T-helper 2 cell treated with Interferon-gamma antibody and Interleukin-4, amounts not matched to agents 5 μg/mL and 100 μg/mL, for 36 hours (primary cell): ENCODE results near the gene UBE4B.
A peak's percentile ranks its signal among the peaks of the same experiment; 100 is the strongest.
"Not testable (repeated sequence)": the region's sequence is repeated elsewhere in the genome, so short reads cannot be mapped to it uniquely, and the experiment has no call there.

Source experiments
- DNase-seq: peaks from one replicate; pipeline ENCODE4 v3.0.0; 2021; ENCODE audit warnings: low spot score
- H3K27ac Mint-ChIP-seq: one replicate; pipeline ENCODE4 v1.8.0; 2021; ENCODE audit warnings: mild to moderate bottlenecking, mixed read lengths
- H3K27me3 Mint-ChIP-seq: one replicate; pipeline ENCODE4 v1.8.0; 2021; ENCODE audit warnings: low read depth, mixed read lengths
- H3K36me3 Mint-ChIP-seq: one replicate; pipeline ENCODE4 v1.8.0; 2021; ENCODE audit warnings: low read depth, mixed read lengths
- H3K4me1 Mint-ChIP-seq: one replicate; pipeline ENCODE4 v1.8.0; 2021; ENCODE audit warnings: low read depth, mixed read lengths
- H3K4me3 Mint-ChIP-seq: one replicate; pipeline ENCODE4 v1.8.0; 2022; ENCODE audit warnings: mild to moderate bottlenecking, moderate library complexity, mixed read lengths
- H3K9me3 Mint-ChIP-seq: one replicate; pipeline ENCODE4 v1.8.0; 2021; ENCODE audit warnings: mixed read lengths

The UBE4B gene

DNA sequence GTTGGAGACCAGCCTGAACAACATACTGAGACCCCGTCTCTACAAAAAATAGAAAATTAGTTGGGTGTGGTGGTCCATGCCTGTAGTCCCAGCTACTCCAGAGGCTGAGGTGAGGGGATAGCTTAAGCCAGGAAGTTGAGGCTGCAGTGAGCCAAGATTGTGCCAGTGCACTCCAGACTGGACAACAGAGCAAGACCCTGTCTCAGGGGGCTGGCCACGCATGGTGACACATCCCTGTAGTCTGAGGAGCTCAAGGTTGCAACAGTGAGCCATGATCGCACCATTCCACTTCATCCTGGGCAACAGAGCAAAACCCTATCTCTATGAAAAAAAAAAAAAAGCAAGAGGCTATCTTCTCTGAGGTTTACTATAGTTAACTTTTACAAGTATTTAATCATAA, 12.7 kb upstream of the UBE4B start:
- Mint-ChIP-seq H3K36me3 (no peaks in the 10 kb centered on the region), H3K4me1 (no peaks in the 10 kb centered on the region), H3K27ac (no peak overlapping the region), H3K27me3 (peaks cover 2% of the 10 kb centered on the region), H3K9me3 (no peaks in the 10 kb centered on the region), H3K4me3 (no peak overlapping the region)
- DNase-seq, result no peak

DNA sequence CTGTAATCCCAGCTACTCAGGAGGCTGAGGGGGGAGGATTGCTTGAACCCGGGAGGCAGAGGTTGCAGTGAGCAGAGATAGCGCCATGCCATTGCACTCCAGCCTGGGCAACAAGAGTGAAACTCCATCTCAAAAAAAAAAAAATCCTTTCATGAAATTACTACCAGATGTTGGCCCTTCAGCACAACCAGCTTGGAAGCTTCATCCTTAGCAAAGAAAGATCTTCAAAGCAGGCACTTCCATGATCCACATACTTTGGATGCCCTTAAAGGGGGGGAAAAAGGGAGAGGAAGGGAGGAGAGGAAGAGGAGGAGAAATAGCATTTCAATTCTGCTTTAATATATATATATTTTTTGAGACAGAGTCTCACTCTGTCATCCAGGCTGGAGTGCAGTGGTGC, 12.1 kb upstream of the UBE4B start:
- H3K9me3 Mint-ChIP-seq, H3K4me1 Mint-ChIP-seq, H3K27ac Mint-ChIP-seq, H3K4me3 Mint-ChIP-seq, H3K27me3 Mint-ChIP-seq, H3K36me3 Mint-ChIP-seq, DNase-seq: not testable (repeated sequence)

DNA sequence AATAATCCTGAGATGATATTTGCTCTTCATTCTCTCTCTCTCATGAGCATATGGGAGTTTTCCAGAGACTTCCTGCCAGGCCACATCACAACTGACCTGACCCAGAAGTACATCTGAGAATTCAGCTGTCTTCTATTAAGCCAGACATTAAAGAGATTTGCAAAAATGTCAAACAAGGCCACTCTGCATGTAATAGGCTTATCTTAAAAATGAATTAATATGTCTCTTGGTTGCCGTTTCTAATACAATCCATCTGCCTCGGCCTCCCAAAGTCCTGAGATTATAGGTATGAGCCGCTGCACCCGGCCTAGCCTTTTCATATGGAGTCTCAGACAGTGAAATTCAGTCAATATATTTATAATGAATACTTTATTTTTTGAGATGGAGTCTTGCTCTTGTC, 10.8 kb upstream of the UBE4B start:
- H3K36me3 Mint-ChIP-seq, H3K27me3 Mint-ChIP-seq, H3K9me3 Mint-ChIP-seq, H3K27ac Mint-ChIP-seq, H3K4me1 Mint-ChIP-seq, DNase-seq, H3K4me3 Mint-ChIP-seq: not testable (repeated sequence)

DNA sequence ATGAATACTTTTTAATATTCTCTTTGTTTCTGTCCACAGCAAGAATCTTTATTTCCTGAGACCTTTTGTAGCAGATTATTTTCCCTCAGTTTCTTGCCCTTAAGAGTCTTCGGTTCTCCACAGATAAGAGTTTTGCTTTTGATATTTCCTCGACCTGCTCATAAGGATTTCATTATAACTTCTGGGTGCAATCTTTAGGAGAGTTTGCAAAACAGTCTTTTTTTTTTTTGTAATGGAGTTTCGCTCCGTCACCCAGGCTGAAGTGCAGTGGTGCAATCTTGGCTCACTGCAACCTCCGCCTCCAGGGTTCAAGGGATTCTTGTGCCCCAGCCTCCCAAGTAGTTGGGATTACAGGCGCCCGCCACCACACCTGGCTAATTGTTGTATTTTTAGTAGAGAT, 10.1 kb upstream of the UBE4B start:
- DNase-seq, result no peak
- H3K27ac Mint-ChIP-seq, result no peak overlapping the region
- no peaks in the 10 kb centered on the region for H3K27me3 Mint-ChIP-seq
- no peak overlapping the region for H3K4me3 Mint-ChIP-seq
- H3K4me1 Mint-ChIP-seq, result no peaks in the 10 kb centered on the region
- no peaks in the 10 kb centered on the region for H3K9me3 Mint-ChIP-seq
- H3K36me3 Mint-ChIP-seq, result no peaks in the 10 kb centered on the region

DNA sequence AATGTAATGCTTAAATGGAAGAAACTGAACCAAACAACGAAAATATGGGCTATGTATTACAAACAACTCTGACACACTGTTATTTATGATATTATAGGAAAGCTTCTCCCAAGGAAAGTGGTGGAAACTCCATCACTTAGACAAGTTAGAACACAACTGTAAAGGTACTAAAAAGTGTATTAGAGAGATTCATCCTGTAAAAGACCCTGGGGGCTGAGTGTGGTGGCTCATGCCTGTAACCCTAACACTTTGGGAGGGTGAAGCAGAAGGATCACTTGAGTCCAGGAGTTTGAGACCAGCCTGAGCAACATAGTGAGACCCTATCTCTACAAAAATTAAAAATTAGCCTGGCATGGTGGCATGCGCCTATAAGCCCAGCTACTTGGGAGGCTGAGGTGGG, 7.4 kb upstream of the UBE4B start:
- Mint-ChIP-seq H3K36me3 (no peaks in the 10 kb centered on the region), H3K27ac (no peak overlapping the region), H3K4me1 (no peaks in the 10 kb centered on the region), H3K4me3 (no peak overlapping the region), H3K9me3 (no peaks in the 10 kb centered on the region), H3K27me3 (no peaks in the 10 kb centered on the region)
- DNase-seq, result no peak

DNA sequence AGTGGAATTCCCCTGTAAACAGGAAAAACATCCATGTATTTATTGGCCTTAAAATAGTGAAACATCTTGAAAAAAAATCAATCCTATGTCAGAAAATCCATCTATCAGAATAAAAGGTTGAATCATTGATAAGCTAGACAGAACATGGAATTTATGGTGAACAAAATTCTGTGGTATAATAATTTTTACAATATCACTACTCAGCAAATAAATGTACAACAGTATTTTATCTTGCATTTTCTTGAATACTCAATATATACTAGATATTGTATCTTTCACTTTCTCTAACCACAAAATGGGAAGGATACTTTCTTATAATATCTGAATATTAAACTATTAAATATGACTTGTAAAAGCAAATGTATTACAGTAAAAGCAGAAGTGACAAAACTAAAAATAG, 5.7 kb upstream of the UBE4B start:
- no peaks in the 10 kb centered on the region for H3K36me3 Mint-ChIP-seq

DNA sequence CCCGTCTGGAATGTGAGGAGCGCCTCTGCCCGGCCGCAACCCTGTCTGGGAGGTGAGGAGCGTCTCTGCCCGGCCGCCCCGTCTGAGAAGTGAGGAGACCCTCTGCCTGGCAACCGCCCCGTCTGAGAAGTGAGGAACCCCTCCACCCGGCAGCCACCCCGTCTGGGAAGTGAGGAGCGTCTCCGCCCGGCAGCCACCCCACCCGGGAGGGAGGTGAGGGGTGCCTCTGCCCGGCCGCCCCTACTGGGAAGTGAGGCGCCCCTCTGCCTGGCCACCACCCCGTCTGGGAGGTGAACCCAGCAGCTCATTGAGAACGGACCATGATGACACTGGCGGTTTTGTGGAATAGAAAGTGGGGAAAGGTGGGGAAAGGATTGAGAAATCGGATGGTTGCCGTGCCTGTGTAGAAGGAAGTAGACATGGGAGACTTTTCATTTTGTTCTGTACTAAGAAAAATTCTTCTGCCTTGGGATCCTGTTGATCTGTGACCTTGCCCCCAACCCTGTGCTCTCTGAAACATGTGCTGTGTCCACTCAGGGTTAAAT, 3.7 kb upstream of the UBE4B start:
- H3K27me3 Mint-ChIP-seq, DNase-seq: not testable (repeated sequence)

More for the DNA sequence above, 5.7 kb upstream of the UBE4B start:
- peaks cover under 1% of the 10 kb centered on the region for H3K4me1 Mint-ChIP-seq
- no peak overlapping the region for H3K27ac Mint-ChIP-seq
- H3K27me3 Mint-ChIP-seq, result no peaks in the 10 kb centered on the region
- no peaks in the 10 kb centered on the region for H3K9me3 Mint-ChIP-seq
- H3K4me3 Mint-ChIP-seq, result no peak overlapping the region
- no peak for DNase-seq

DNA sequence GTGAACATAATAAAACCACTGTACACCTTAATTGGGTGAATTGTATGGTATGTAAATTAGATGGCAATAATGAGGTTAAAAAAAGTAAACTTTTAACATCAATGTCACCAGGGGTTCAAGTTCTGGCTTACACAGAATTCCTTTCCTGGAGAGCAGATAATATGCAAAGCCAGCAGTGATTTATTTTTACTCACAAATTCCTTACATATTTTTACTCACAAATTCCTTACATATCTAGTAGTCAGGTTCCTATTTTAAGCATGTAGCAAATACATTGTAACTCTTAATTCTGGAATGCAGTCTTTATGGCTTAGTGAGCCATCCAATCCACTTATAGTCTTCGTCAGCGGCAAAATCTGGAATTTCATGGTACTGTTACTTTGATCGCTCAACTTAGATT, 1.3 kb upstream of the UBE4B start:
- Mint-ChIP-seq H3K36me3 (peaks cover 3% of the 10 kb centered on the region), H3K4me3 (no peak overlapping the region), H3K27me3 (no peaks in the 10 kb centered on the region), H3K4me1 (peaks cover 17% of the 10 kb centered on the region), H3K27ac (no peak overlapping the region), H3K9me3 (no peaks in the 10 kb centered on the region)
- no peak for DNase-seq

More for the DNA sequence above, 3.7 kb upstream of the UBE4B start:
- H3K9me3 Mint-ChIP-seq, H3K4me1 Mint-ChIP-seq, H3K27ac Mint-ChIP-seq, H3K4me3 Mint-ChIP-seq, H3K36me3 Mint-ChIP-seq: not testable (repeated sequence)

DNA sequence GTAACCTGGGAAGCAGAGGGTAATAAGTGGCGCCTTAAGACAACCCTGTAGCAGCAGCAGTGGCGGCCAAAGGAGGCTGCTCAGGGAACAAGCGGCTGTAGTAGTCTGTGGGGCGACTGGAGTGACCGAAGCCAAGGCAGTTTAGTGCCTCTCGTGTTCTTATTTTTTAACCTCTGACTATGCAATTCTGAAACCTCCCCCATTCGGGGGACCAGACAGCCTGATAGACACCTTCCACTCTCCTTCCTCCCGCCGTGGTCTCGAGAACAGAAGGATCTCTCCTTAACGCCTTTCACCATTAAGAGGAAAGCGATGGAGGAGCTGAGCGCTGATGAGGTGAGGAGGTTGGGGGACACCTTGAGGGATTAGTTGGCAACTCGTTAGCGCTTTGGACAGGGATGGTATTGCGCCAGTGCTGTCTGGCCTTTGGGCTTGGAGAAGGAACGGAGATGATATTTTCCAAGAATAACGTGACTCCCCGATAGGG, 644 bp downstream of the UBE4B start:
- no peaks in the 10 kb centered on the region for H3K27me3 Mint-ChIP-seq
- H3K4me1 Mint-ChIP-seq, result peaks cover 17% of the 10 kb centered on the region
- H3K4me3 Mint-ChIP-seq, result peak overlapping the region; percentile 80
- peak; percentile 17 for DNase-seq
- H3K36me3 Mint-ChIP-seq, result peaks cover 9% of the 10 kb centered on the region
- H3K9me3 Mint-ChIP-seq, result no peaks in the 10 kb centered on the region
- H3K27ac Mint-ChIP-seq, result peak overlapping the region; percentile 95

DNA sequence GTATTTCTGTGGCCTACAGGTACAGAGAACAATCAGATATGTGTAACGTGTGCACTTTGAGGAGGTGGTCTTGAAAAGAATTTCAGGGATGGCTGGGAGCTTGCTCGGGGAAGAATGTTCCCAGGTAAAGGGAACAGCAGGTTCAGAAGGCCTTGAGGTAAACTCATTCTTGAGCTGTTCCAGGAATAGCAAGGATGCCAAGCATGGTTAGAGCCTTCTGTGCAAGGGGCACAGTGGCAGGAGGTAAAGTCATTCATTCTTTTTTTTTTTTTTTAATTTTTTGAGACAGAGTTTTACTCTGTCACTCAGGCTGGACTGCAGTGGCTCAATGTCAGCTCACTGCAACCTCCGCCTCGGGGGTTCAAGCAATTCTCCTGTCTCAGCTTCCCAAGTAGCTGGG, 10.0 kb downstream of the UBE4B start:
- Mint-ChIP-seq H3K4me3 (no peak overlapping the region), H3K4me1 (peaks cover 2% of the 10 kb centered on the region), H3K9me3 (no peaks in the 10 kb centered on the region), H3K27ac (no peak overlapping the region), H3K27me3 (no peaks in the 10 kb centered on the region), H3K36me3 (peaks cover 11% of the 10 kb centered on the region)
- DNase-seq, result no peak

DNA sequence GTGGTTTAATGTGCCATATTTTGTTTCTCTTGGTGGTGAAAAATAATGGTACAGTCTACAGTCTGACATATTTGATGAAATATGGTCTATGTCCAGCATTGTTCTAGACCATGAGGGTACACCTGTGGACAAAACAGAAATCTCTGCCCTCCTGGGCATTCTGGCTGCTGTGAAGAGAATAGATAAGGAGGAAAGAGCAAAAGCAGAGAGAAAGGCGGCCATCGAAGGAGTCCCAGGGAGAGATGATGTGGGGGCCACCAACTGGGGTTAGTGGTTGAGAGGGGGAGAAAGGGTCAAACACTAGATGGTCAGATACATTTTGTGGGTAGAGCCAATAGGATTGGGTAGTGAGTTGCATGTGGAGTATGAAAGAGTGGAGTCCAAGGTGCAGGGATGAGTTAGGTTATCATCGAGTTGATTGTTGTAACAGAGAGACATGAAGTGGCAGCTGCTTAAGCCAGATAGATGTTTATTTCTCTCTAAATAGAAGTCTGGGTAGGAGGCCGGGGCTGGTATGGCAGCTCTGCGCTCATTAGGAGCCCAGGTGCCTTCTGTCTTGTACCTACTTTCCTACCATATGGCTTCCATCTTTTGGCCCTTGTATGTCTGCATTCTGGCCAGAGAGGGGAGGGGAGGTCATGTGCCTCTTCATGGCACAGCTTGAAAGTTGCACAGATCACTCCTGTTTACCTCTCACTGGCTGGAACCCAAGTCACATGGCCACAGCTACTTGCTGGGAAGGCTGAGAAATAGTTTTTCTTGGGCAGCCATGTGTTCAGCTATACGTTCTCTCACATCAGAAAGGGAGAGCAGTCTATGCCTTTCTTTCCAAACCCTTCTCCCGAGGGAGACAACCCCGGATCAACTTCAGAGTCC, 13.0 kb downstream of the UBE4B start:
- Mint-ChIP-seq H3K27me3 (no peaks in the 10 kb centered on the region), H3K4me3 (no peak overlapping the region), H3K36me3 (peaks cover 7% of the 10 kb centered on the region), H3K4me1 (peaks cover 2% of the 10 kb centered on the region), H3K9me3 (no peaks in the 10 kb centered on the region), H3K27ac (no peak overlapping the region)
- no peak for DNase-seq

DNA sequence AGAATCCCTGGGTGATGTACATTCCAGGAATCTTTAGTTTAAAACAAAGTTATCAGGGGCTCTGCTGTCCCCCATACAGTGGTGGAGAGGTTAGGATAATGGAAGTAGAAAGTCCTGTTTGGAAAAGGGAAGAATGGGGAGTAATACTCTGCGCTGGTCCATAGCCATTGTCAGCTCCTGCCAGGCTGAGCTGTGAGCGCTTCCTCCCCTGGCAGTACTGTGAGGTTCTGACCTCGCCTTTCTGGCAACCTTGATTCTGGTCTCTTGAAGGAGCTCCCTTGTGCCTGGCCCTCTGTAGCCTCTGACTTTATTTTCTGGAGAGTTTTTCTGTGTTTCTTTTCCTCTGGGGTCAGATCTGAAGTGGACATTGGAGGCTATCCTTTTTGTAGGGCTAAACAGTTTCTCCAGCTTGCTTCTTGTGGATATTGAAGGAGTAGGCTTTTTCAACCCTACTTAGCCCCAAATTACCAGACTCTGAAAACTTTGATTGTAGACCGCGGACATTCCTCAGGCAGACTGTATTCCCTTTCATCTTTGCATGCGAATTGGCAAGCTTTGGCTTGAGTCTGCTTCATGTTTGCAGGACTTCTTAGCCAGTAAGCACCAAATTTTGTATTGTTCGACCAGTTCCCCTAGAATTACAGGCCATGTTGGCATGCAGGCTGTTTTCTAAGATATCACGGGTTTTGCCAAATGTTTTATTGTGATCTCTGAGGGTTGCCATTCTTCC, 13.8 kb downstream of the UBE4B start:
- Mint-ChIP-seq H3K27me3 (no peaks in the 10 kb centered on the region), H3K27ac (no peak overlapping the region), H3K4me1 (peaks cover 2% of the 10 kb centered on the region), H3K36me3 (peaks cover 7% of the 10 kb centered on the region), H3K4me3 (no peak overlapping the region), H3K9me3 (no peaks in the 10 kb centered on the region)
- DNase-seq, result no peak

DNA sequence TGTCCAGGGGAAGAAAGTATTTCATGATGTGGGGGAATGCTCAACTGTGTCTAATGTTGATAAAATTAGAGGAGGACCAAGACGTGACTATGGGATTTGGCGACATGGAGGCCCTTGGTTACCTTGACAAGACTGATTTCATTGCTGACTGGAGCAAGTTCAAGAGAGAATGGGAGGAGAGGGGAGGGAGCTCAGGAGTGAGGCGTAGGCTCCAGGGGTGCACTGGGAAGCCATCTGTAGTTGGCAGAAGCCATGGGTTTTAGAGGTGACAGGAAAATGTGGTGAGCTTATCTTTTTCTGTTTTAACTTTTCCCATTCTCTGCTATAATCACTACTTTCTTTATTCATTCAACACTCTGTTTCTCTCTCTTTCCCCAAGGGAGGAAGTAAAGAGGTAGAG, 15.8 kb downstream of the UBE4B start:
- peaks cover 2% of the 10 kb centered on the region for H3K4me1 Mint-ChIP-seq

DNA sequence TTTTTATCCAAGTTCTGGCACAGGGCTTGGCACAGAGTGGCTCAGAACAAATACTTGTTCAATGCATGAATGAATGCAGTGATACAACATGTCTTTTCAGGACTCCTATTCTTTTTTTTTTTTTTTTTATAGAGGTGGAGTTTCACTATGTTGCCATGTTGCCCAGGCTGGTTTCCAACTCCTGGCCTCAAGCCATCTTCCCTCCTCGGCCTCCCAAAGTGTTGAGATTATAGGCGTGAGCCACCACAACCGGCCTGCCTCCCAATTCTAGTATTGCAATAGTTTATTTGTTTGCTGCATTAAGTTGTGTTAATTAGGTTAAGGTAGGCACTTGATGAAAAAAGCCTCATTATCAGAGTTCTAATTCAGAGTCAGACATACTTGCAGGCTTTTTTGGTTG, 17.9 kb downstream of the UBE4B start:
- no peak overlapping the region for H3K27ac Mint-ChIP-seq
- no peaks in the 10 kb centered on the region for H3K27me3 Mint-ChIP-seq
- H3K36me3 Mint-ChIP-seq, result peaks cover 8% of the 10 kb centered on the region
- H3K9me3 Mint-ChIP-seq, result no peaks in the 10 kb centered on the region
- DNase-seq, result no peak
- H3K4me1 Mint-ChIP-seq, result peaks cover 2% of the 10 kb centered on the region
- no peak overlapping the region for H3K4me3 Mint-ChIP-seq

More for the DNA sequence above, 15.8 kb downstream of the UBE4B start:
- no peak overlapping the region for H3K4me3 Mint-ChIP-seq
- no peaks in the 10 kb centered on the region for H3K27me3 Mint-ChIP-seq
- H3K9me3 Mint-ChIP-seq, result no peaks in the 10 kb centered on the region
- peaks cover 4% of the 10 kb centered on the region for H3K36me3 Mint-ChIP-seq
- DNase-seq, result no peak
- H3K27ac Mint-ChIP-seq, result no peak overlapping the region
